Mammary epithelial cell (primary cell): ENCODE data around the gene ATXN2.

Source experiments
- EZH2 ChIP-seq: IDR thresholded peaks from 2 replicates; pipeline ENCODE4 v1.6.1; 2012; ENCODE audit warnings: low read length, inconsistent platforms, borderline replicate concordance
- TF ChIP-seq, protein P1 (sequence below), 2 donors: IDR thresholded peaks in 1 of 2; conservative IDR thresholded peaks in 1 of 2; 2 replicates each; pipeline ENCODE4 v1.5.1; 2011 to 2012; ENCODE audit warnings: inconsistent platforms in 2 of 2, low read length in 2 of 2, mild to moderate bottlenecking in 2 of 2, control low read depth in 1 of 2, low read depth in 1 of 2; ENCODE audit not compliant: insufficient read depth in 1 of 2; ENCODE audit errors: extremely low read depth in 1 of 2

DNA sequence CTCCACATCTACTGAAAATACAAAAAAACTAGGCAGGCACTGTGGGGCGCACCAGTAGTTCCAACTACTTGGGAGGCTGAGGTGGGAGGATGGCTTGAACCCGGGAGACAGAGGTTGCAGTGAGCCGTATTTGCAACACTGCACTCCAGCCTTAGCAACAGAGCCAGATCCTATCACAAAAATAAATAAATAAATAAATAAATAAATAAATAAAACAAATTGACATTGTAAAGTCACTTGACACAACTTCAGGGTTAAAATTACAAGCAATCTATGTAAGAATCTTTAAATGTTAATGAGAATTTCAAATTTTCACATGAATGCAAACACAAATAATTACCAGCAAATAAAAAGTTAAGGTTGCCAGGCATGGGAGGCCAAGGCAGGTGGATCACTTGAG is 11.1 kb downstream of the ATXN2 start:
- TF ChIP-seq, protein P1, sequence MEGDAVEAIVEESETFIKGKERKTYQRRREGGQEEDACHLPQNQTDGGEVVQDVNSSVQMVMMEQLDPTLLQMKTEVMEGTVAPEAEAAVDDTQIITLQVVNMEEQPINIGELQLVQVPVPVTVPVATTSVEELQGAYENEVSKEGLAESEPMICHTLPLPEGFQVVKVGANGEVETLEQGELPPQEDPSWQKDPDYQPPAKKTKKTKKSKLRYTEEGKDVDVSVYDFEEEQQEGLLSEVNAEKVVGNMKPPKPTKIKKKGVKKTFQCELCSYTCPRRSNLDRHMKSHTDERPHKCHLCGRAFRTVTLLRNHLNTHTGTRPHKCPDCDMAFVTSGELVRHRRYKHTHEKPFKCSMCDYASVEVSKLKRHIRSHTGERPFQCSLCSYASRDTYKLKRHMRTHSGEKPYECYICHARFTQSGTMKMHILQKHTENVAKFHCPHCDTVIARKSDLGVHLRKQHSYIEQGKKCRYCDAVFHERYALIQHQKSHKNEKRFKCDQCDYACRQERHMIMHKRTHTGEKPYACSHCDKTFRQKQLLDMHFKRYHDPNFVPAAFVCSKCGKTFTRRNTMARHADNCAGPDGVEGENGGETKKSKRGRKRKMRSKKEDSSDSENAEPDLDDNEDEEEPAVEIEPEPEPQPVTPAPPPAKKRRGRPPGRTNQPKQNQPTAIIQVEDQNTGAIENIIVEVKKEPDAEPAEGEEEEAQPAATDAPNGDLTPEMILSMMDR (conservative IDR thresholded peaks at IDR 0.05 in 1 of 2, IDR thresholded peaks at IDR 0.05 in 1 of 2; ENCODE audit: extremely low read depth in 1 of 2, insufficient read depth in 1 of 2, low read depth in 1 of 2, low read length in 2 of 2), result no peak
- TF ChIP-seq EZH2, result no peak
